Right lobe of liver (tissue), 6 donors: ENCODE data around the gene SCUBE2. TPM values are rescaled to one million over a fixed set of nuclear protein-coding genes. Genes with fewer than 3 reads are reported as not detected.
"Not testable (repeated sequence)": the region's sequence is repeated elsewhere in the genome, so short reads cannot be mapped to it uniquely, and the experiment has no call there.

Source experiments
- ATAC-seq, 4 donors: fragments of 200-7000 bp; cut with Tn5 transposase; one replicate each; pipeline ENCODE4 v1.9.1; 2020; ENCODE audit warnings: mild to moderate bottlenecking in 4 of 4, moderate library complexity in 4 of 4
- DNase-seq, 3 donors: peaks; one replicate each; pipeline ENCODE4 v3.0.0-alpha.2; 2020
- H3K27ac ChIP-seq, 3 donors: fragments of 200-600 bp; one replicate each; pipeline ENCODE4 v1.8.0; 2022
- H3K27me3 ChIP-seq, 2 donors: fragments of 200-600 bp; one replicate each; pipeline ENCODE4 v1.8.0; 2022
- H3K36me3 ChIP-seq, 4 donors: fragments of 200-600 bp; sonication (generic) in 1 of 4; one replicate each; pipeline versions ENCODE4 v1.5.1 to v1.8.0; 2017 to 2022; ENCODE audit warnings: control low read depth in 1 of 4
- H3K4me1 ChIP-seq, 4 donors: fragments of 200-600 bp; sonication (generic) in 1 of 4; one replicate each; pipeline versions ENCODE4 v1.5.1 to v1.8.0; 2017 to 2022; ENCODE audit warnings: control low read depth in 1 of 4
- H3K4me3 ChIP-seq, 3 donors: fragments of 200-600 bp; one replicate each; pipeline ENCODE4 v1.8.0; 2022
- H3K9me3 ChIP-seq, 4 donors: fragments of 200-600 bp; sonication (generic) in 1 of 4; one replicate each; pipeline versions ENCODE4 v1.5.1 to v1.8.0; 2017 to 2022; ENCODE audit warnings: control low read depth in 1 of 4
- POLR2A ChIP-seq: fragments of 450-650 bp; IDR thresholded peaks from one replicate; pipeline ENCODE4 v1.6.1; 2017; ENCODE audit warnings: antibody characterized with exemption, mild to moderate bottlenecking
- WGBS: methylation state at CpG from one replicate; pipeline ENCODE4 v1.1.6; 2018; ENCODE audit warnings: low coverage, low lambda C conversion rate; ENCODE audit not compliant: insufficient coverage; ENCODE audit errors: missing lambda C conversion rate; 5-methylcytosine and 5-hydroxymethylcytosine counted together
- intact Hi-C, 2 donors: fragments of 100-400 bp; cut with DNase I; formaldehyde crosslinking; loops; one replicate each; pipeline versions ENCODE4 v1.11.2 to v1.14.1; 2022
- total RNA-seq, 6 experiments: library from RNA; depleted of rRNA in 2 of 6; stranded (reverse); fragments of >200 nt in 2 of 6; fragmentation: NEBNext Ultra II Directional in 3 of 6; extraction: Animal tissue kit (Norgen Biotek cat#: 25700) in 3 of 6; gene quantifications; one replicate each; pipeline versions ENCODE4 v1.1.0 to v1.2.4, GENCODE V29; 2016 to 2023
- TF ChIP-seq, protein P1 (sequence below), 4 donors: fragments of 200-600 bp in 3 of 4; fragments of 450-650 bp in 1 of 4; IDR thresholded peaks; one replicate each; pipeline versions ENCODE4 v1.5.1 to v1.8.0; 2016 to 2022; ENCODE audit warnings: antibody characterized with exemption in 4 of 4, mild to moderate bottlenecking in 2 of 4
- donor health status: DM: no; HTN: yes; CAD: no.
- donor health status: DM: no; HTN: no; CAD: no.
- donor health status: DM: no; HTN: no; CAD: no.
- donor health status: DM: no; HTN: yes; CAD: no.
- donor health status: DM: no; HTN: yes; CAD: no.

SCUBE2 gene
- total RNA-seq, 6 experiments from 2014 or later = 0.19 to 1.1 (median 0.32) TPM

DNA sequence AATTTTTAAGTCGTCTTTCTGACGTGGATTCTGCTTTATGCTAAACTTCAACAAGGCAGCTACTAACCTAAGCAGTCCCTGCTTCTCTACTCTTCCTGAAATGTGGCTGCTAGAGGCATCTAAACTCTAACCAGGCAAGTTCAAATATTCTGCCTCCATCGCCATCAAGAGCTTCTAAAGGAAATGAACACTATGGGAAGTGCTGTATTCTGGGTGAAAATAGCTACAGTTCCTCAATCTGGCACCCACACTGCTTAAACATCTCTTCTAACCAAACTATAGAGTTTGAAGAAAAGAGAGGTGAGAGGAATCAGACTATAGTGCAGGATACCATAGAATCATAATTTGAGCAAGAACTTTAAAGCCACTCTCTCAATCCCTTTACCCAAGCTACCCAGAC lies 93.9 kb downstream of the SCUBE2 start:
- ATAC-seq (no peak), DNase-seq (no peak)
- Histone ChIP-seq H3K27ac (no peak overlapping the region), H3K4me3 (no peak overlapping the region), H3K27me3 (peaks cover 0 to 8% of the 10 kb centered on the region in 2 donors), H3K36me3 (no peaks in the 10 kb centered on the region), H3K4me1 (no peaks in the 10 kb centered on the region), H3K9me3 (no peaks in the 10 kb centered on the region)
- intact Hi-C loops = no loop called here
- TF ChIP-seq, protein P1, sequence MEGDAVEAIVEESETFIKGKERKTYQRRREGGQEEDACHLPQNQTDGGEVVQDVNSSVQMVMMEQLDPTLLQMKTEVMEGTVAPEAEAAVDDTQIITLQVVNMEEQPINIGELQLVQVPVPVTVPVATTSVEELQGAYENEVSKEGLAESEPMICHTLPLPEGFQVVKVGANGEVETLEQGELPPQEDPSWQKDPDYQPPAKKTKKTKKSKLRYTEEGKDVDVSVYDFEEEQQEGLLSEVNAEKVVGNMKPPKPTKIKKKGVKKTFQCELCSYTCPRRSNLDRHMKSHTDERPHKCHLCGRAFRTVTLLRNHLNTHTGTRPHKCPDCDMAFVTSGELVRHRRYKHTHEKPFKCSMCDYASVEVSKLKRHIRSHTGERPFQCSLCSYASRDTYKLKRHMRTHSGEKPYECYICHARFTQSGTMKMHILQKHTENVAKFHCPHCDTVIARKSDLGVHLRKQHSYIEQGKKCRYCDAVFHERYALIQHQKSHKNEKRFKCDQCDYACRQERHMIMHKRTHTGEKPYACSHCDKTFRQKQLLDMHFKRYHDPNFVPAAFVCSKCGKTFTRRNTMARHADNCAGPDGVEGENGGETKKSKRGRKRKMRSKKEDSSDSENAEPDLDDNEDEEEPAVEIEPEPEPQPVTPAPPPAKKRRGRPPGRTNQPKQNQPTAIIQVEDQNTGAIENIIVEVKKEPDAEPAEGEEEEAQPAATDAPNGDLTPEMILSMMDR (IDR thresholded peaks at IDR 0.05) = no peak
- no peak for TF ChIP-seq POLR2A
- WGBS = 59% methylated on average over 3 of the region's 3 CpGs

DNA sequence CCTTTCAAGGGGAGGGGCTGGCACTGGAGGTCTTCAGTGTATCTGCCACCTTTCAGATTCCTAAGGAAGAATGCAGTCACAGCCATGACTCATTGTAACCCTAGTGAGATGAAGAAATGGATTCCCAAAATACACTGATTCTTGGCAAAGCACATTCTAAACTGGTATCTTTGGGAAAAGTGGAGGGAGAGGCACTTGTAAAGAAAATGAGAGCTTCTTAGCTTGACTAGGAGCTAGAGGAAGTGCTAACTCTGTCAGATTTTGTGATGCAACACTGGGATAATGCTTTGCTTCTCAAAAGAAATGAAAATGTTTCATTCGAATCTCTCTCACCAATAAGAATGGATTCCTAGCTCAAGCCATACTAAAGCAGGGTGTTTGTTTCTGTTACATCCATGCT lies 101.9 kb downstream of the SCUBE2 start:
- TF ChIP-seq, protein P1 (IDR thresholded peaks at IDR 0.05) = no peak
- TF ChIP-seq POLR2A = no peak
- no peak overlapping the region for H3K4me3 ChIP-seq
- H3K36me3 ChIP-seq = no peaks in the 10 kb centered on the region
- DNase-seq (no peak), ATAC-seq (no peak)
- H3K9me3 ChIP-seq = no peaks in the 10 kb centered on the region
- no peaks in the 10 kb centered on the region for H3K27me3 ChIP-seq
- no peak overlapping the region for H3K27ac ChIP-seq
- WGBS = 56% methylated on average over 1 of the region's 1 CpG
- no peaks in the 10 kb centered on the region for H3K4me1 ChIP-seq
- intact Hi-C loops = no loop called here

DNA sequence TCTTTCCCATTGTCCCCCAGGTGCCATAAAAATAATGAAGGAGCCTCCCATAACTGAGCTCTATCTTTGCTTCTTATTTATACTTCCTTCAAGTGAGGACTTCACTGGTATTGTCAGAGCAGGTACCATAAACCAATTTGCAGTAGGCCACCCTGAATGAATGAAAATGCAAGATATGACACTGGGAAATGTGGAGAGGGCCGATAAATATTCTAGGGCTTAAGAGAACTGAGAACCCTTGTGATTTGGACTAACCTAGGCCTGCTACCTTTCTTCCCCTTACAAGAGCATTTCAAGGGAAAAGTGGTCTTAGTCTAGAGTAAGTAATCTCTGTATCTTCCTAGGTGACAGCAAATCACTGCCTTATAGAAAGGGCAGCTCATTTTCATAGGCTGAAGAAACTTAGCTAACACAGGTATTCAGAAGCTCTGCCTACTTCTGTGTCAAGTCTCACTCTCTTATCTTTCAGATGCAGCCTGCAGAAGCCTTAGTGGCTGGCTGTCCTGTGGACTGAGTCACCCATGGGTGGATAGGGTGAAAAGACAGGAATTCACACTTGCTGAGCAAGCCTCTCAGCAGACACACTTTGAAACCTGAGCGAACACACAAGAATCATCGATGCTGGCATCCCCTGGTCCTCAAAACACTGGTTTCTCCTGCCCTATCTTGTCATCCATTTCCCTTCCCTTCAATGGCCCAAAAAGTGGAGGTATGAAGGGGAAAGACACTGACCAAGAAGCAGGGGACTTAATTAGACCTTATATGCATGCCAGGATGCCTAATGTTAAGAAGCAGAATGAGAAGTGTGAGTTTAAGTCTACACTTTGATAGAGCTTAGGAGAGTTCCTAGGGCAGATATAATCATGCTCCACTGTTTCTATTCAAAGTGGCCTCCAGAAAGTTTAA lies 102.8 kb downstream of the SCUBE2 start:
- DNase-seq = no peak
- 83% methylated on average over 2 of the region's 3 CpGs for WGBS

DNA sequence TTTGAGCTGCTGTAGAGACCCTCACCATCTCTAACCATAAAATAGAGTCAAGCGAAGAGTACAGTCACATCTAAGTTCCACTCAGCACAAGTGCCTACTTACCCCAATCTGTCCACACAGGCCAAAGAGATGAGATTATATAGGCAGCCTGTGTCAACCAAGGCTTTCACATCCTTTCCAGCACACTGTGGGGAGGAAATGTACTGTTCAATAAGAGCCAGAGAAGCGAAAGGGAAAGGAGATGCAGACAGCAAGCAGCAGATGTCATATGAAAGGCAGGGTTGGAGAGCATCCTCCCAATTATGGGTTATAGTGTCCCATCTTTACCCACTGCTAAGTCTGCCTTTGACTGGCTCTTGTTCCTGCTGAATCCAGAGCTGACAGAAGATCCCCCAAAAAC lies 104.0 kb downstream of the SCUBE2 start:
- no peaks in the 10 kb centered on the region for H3K27me3 ChIP-seq
- no peaks in the 10 kb centered on the region for H3K36me3 ChIP-seq
- H3K9me3 ChIP-seq = no peaks in the 10 kb centered on the region
- DNase-seq (no peak), ATAC-seq (no peak)
- no peak overlapping the region for H3K27ac ChIP-seq
- H3K4me1 ChIP-seq = no peaks in the 10 kb centered on the region
- intact Hi-C loops = no loop called here
- TF ChIP-seq, protein P1 (IDR thresholded peaks at IDR 0.05) = no peak
- no peak for TF ChIP-seq POLR2A
- no peak overlapping the region for H3K4me3 ChIP-seq
- 80% methylated on average over 1 of the region's 2 CpGs for WGBS

More for the DNA sequence above, 102.8 kb downstream of the SCUBE2 start:
- H3K36me3 ChIP-seq = no peaks in the 10 kb centered on the region
- TF ChIP-seq, protein P1 (IDR thresholded peaks at IDR 0.05) = no peak
- TF ChIP-seq POLR2A = no peak
- H3K27me3 ChIP-seq = no peaks in the 10 kb centered on the region
- no peak for ATAC-seq
- no peaks in the 10 kb centered on the region for H3K4me1 ChIP-seq
- intact Hi-C loops = no loop called here
- H3K4me3 ChIP-seq = no peak overlapping the region
- H3K27ac ChIP-seq = no peak overlapping the region
- no peaks in the 10 kb centered on the region for H3K9me3 ChIP-seq

DNA sequence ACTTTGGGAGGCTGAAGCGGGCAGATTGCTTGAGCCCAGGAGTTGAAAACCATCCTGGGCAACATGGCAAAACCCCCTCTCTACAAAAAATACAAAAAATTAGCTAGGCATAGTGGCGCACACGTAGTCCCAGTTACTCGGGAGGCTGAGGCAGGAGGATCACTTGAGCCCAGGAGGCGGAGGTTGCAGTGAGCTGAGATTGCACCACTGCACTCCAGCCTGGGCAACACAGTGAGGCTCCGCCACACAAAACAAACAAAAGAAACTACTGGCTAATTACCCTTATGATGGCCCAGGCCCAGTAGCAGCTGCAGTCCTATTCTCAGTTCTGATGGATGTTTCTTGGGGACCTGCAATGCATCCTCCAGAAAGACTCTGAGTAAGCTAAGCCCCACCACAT lies 104.6 kb downstream of the SCUBE2 start:
- H3K36me3 ChIP-seq, H3K27me3 ChIP-seq, DNase-seq, H3K27ac ChIP-seq, ATAC-seq, H3K4me1 ChIP-seq, intact Hi-C loops, H3K9me3 ChIP-seq, H3K4me3 ChIP-seq: not testable (repeated sequence)
- WGBS = 96% methylated on average over 4 of the region's 6 CpGs
